GM12891 (cell line): ENCODE measurements around the gene GFRA1.

Source experiments
- POLR2A ChIP-seq: IDR thresholded peaks from 2 replicates; pipeline ENCODE4 v1.6.1; 2011; ENCODE audit warnings: low read depth, low read length, control low read depth
- POLR2AphosphoS5 ChIP-seq: IDR thresholded peaks from 2 replicates; pipeline ENCODE4 v1.6.1; 2011; ENCODE audit warnings: low read depth, low read length, control low read depth
- POU2F2 ChIP-seq: IDR thresholded peaks from 2 replicates; pipeline ENCODE4 v1.6.1; 2011; ENCODE audit warnings: low read depth, mild to moderate bottlenecking, control low read depth, low read length, moderate library complexity
- TAF1 ChIP-seq: IDR thresholded peaks from 2 replicates; pipeline ENCODE4 v1.6.1; 2011; ENCODE audit warnings: low read depth, low read length, control low read depth

DNA sequence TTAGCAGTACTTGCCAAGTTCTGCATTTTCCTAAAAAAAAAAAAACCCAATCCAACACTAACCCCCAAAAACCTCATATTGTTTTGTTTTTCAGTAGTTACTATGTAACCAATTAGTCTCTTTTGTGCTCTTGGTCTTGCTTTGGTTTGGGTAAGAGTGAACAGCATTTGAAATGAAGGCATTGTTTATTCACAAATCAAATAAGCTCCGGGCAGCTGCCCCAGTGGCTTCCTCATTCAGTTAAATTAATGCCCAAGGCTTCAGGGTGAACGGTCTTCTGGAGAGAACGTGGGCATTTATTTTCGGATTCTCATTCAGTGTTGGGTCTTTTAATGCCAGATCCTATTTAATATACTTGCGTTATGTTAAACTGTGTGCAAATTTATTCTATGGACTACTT lies 108.7 kb downstream of the GFRA1 start:
- TF ChIP-seq POLR2A (no peak), POLR2AphosphoS5 (no peak), TAF1 (no peak), POU2F2 (no peak)
